Activated naive CD4-positive, alpha-beta T cell treated with anti-CD3 and anti-CD28 coated beads, Interleukin-2, amount 10 ng/mL, durations not matched to agents 7 days and 5 days (primary cell): ENCODE data around the gene BRIP1.
"Not testable (repeated sequence)": the region's sequence is repeated elsewhere in the genome, so short reads cannot be mapped to it uniquely, and the experiment has no call there.

ENCODE experiments used
- CTCF ChIA-PET: fragments of 350-600 bp; sonication (Branson Sonifier 250); formaldehyde crosslinking; loops from one replicate; lab custom pipeline; 2021; ENCODE audit warnings: antibody characterized with exemption; lab: Charles Lee
- DNase-seq: peaks from one replicate; pipeline ENCODE4 v3.0.0-alpha.2; 2020
- H3K27ac Mint-ChIP-seq: one replicate; pipeline ENCODE4 v1.8.0; 2021; ENCODE audit warnings: mild to moderate bottlenecking, moderate library complexity, mixed read lengths
- H3K27me3 Mint-ChIP-seq: one replicate; pipeline ENCODE4 v1.8.0; 2021; ENCODE audit warnings: mild to moderate bottlenecking, mixed read lengths
- H3K36me3 Mint-ChIP-seq: one replicate; pipeline ENCODE4 v1.8.0; 2021; ENCODE audit warnings: mixed read lengths
- H3K4me1 Mint-ChIP-seq: one replicate; pipeline ENCODE4 v1.8.0; 2021; ENCODE audit warnings: mixed read lengths
- H3K4me3 Mint-ChIP-seq: one replicate; pipeline ENCODE4 v1.8.0; 2021; ENCODE audit warnings: mild to moderate bottlenecking, moderate library complexity, mixed read lengths
- H3K9me3 Mint-ChIP-seq: one replicate; pipeline ENCODE4 v1.8.0; 2021; ENCODE audit warnings: mixed read lengths

Gene BRIP1

DNA sequence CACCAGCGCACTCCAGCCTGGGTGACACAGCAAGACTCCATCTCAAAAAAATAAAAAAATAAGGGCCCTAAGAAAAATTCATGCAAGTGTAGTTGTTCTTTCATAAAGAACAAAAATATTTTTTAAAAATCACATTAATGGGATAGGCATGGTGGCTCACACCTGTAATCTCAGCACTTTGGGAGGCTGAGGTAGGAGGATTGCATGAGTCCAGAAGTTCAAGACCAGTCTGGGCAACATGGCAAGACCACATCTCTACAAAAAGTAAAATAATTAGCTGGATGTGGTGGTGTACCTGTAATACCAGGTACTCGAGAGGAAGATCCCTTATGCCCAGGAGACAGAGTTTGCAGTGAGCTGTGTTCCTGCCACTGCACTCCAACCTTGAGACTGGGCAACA, 15.2 kb upstream of the BRIP1 start:
- Mint-ChIP-seq H3K4me1 (no peaks in the 10 kb centered on the region), H3K9me3 (no peaks in the 10 kb centered on the region), H3K27me3 (no peaks in the 10 kb centered on the region), H3K4me3 (no peak overlapping the region), H3K27ac (no peak overlapping the region), H3K36me3 (peaks cover 17% of the 10 kb centered on the region)
- CTCF ChIA-PET, result no interaction called here
- DNase-seq, result no peak

DNA sequence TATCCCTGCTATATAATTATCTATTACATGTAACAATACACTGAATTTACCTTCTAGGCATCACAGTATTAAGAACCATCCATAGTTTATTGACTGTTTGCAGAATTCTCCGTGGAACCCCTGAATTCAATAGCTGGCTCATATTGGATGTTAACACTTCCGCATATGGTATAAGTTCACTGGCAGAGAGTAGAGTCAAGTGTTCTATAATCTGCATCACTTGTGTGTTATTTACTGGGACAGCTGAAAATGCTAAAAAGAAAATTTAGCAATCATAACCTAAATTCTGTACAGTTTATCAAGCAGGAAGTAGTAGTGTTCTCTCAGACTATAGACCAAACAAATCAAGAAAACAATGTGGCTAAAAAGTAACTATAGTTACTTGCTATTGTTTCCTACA, 14.5 kb upstream of the BRIP1 start:
- Mint-ChIP-seq H3K27ac (no peak overlapping the region), H3K27me3 (no peaks in the 10 kb centered on the region), H3K9me3 (no peaks in the 10 kb centered on the region), H3K36me3 (peaks cover 17% of the 10 kb centered on the region), H3K4me3 (no peak overlapping the region), H3K4me1 (no peaks in the 10 kb centered on the region)
- no peak for DNase-seq
- CTCF ChIA-PET, result no interaction called here

DNA sequence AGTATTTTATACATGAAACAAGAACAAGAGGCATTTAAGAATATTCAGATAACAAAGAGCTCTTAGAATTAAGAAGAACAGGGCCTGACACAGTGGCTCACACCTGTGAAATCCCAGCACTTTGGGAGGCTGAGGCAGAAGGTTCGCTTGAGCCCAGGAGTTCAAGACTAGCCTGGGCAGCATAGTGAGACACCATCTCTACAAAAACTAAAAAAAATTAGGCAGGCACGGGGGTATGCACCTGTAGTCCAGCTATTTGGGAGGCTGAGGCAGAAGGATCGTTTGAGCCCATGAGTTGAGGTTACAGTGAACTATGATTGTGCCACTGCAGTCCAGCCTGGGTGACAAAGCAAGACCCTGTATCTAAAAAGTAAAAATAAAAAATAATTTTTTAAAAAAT, 12.5 kb upstream of the BRIP1 start:
- CTCF ChIA-PET, result no interaction called here
- H3K4me3 Mint-ChIP-seq, result no peak overlapping the region
- no peak for DNase-seq
- H3K9me3 Mint-ChIP-seq, result no peaks in the 10 kb centered on the region
- H3K36me3 Mint-ChIP-seq, result peaks cover 18% of the 10 kb centered on the region
- no peak overlapping the region for H3K27ac Mint-ChIP-seq
- no peaks in the 10 kb centered on the region for H3K27me3 Mint-ChIP-seq
- H3K4me1 Mint-ChIP-seq, result no peaks in the 10 kb centered on the region

DNA sequence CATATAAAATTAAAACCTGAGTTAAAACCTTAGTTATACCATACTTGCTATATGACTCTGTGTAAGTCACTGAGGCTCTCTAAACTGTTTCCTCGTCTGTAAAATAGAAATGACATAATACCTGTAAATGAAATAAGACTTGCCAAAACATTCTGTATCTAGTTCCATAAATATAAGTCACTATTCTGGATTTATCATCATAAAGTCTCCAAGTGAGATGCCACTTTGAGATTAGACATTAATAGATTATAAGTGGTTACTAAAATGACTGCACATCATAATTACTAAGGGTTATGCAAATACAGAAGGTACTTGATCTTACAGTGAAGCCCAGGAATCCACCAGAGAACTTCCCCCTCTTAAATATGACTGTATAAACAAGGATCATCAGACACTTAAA, 12.0 kb upstream of the BRIP1 start:
- Mint-ChIP-seq H3K36me3 (peaks cover 22% of the 10 kb centered on the region), H3K27me3 (no peaks in the 10 kb centered on the region), H3K9me3 (no peaks in the 10 kb centered on the region), H3K27ac (no peak overlapping the region), H3K4me1 (no peaks in the 10 kb centered on the region), H3K4me3 (no peak overlapping the region)
- no peak for DNase-seq
- CTCF ChIA-PET, result no interaction called here

DNA sequence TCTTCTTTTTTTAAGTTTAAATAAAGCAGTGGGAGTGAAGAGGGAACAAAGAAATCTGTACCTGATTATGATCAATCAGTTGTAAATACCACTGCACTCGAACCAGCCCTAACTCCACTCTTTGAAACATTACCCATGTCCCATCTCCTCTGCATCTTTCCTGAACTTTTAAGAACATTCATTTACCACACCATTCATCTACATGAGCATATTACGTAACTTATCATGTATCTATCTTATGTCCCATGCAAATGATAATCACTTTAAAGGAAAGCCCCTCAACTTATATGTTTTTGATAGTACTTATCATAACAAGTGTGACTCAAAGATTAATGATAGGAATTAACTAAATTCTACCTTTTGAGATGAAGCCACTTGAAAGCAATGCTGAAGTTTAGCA, 10.7 kb upstream of the BRIP1 start:
- H3K27me3 Mint-ChIP-seq, result no peaks in the 10 kb centered on the region
- no peak for DNase-seq
- CTCF ChIA-PET, result no interaction called here
- H3K4me1 Mint-ChIP-seq, result no peaks in the 10 kb centered on the region
- H3K4me3 Mint-ChIP-seq, result no peak overlapping the region
- no peak overlapping the region for H3K27ac Mint-ChIP-seq
- peaks cover 27% of the 10 kb centered on the region for H3K36me3 Mint-ChIP-seq
- no peaks in the 10 kb centered on the region for H3K9me3 Mint-ChIP-seq

DNA sequence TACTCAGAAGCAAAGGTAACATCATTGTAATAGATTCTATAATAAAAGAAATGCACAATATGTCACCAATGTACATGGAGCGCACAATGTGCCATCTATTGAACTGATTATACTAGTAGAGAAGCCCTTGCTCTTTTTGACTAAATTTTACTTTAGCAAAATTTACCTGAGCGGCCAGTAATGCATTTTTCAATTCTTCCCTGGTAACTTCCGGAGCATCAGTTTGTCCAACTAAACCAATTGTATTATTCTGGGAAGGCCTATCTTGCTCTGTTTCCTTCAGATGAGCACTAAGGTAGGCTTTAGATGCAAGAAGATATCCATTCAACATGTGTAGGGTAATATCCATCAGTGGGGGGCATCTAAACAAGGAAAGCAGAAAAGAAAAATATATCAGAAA, 8.8 kb upstream of the BRIP1 start:
- DNase-seq, result no peak
- Mint-ChIP-seq H3K36me3 (peaks cover 24% of the 10 kb centered on the region), H3K27ac (no peak overlapping the region), H3K9me3 (no peaks in the 10 kb centered on the region), H3K27me3 (no peaks in the 10 kb centered on the region), H3K4me1 (no peaks in the 10 kb centered on the region), H3K4me3 (no peak overlapping the region)
- CTCF ChIA-PET, result no interaction called here

DNA sequence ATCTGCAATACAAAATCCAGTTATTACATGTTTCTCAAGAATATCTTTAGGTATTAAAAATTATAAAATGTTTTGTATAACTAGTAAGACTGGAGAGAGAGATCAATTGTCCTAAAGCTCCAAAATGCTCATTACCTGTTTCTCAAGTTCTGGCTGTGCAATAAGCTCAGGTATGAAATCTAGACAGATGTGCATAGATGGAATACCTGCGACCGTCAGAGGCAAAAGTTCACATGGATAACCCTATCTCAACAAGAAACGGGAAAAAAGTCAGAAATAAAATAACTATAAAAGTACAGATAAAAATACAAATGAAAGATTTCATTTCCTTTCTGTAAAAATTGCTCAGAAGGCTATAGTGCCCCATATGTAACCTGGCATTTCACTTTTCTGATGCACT, 5.8 kb upstream of the BRIP1 start:
- no peak overlapping the region for H3K27ac Mint-ChIP-seq
- peaks cover 21% of the 10 kb centered on the region for H3K36me3 Mint-ChIP-seq
- no peak for DNase-seq
- no peaks in the 10 kb centered on the region for H3K27me3 Mint-ChIP-seq
- H3K9me3 Mint-ChIP-seq, result no peaks in the 10 kb centered on the region
- peaks cover 3% of the 10 kb centered on the region for H3K4me1 Mint-ChIP-seq
- H3K4me3 Mint-ChIP-seq, result no peak overlapping the region
- CTCF ChIA-PET, result interaction anchor here (1.1 kb wide), 1 partner anchor 240 kb away, joined by 3 read pairs; no protein-coding TSS in a partner anchor

DNA sequence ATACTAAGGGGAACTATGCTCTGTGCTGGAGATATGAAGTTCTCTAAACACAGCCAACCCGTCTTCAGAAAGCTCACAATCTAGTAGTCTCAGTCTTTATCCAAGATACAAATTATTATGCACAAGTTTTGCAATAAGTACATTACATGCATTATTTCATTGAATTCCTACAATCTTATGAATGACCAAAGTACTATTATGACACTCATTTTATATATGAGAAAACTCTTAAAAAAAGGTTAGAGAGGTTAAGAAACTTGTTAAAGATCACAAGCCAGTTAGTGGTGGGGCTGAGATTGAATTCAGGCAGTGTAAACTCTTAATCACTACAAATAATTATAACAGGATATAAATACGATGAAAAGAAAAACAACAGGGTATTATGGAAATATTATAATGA, 4.7 kb upstream of the BRIP1 start:
- no peak overlapping the region for H3K27ac Mint-ChIP-seq
- no peak overlapping the region for H3K4me3 Mint-ChIP-seq
- no peaks in the 10 kb centered on the region for H3K27me3 Mint-ChIP-seq
- H3K4me1 Mint-ChIP-seq, result peaks cover 10% of the 10 kb centered on the region
- peaks cover 21% of the 10 kb centered on the region for H3K36me3 Mint-ChIP-seq
- H3K9me3 Mint-ChIP-seq, result no peaks in the 10 kb centered on the region
- CTCF ChIA-PET, result interaction anchor here (1.1 kb wide), 1 partner anchor 241 kb away, joined by 3 read pairs; no protein-coding TSS in a partner anchor
- DNase-seq, result no peak

DNA sequence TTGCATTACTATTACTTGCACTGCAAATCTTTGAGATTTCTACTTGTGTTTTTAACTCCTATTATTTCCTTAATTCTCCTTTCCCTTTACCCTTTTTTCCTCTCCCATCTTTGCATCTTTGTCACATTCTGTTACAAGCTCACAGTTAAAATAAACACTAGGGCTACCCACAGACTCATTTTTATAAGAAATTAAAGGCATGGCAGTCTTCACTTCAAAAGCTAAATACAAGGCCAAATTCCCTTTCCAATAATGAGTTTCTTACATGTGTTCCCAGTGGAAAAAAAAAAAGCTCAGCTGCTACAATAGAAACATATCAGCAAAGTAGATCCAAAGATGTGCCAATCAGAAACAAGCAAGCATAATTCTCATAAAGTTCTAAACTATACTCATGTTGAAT, 3.7 kb upstream of the BRIP1 start:
- no peak overlapping the region for H3K4me3 Mint-ChIP-seq
- peaks cover 19% of the 10 kb centered on the region for H3K36me3 Mint-ChIP-seq
- CTCF ChIA-PET, result interaction anchor here (1.0 kb wide), 1 partner anchor 242 kb away, joined by 3 read pairs; no protein-coding TSS in a partner anchor

DNA sequence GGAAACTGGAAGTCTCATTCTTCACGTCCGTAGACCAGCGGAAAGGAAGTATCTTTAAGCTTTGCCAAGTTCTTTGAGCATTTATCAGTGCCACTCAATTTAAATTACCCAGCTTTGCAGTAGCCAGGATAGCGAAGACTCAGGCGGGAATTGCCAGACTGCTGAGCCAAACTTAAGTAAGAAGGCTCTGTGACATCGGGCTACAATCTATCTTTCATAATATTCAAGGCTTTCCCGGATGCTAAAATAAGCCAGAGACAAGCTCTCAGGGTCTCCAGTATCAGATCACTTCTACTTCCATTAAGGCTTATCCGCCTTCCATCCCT, 436 bp upstream of the BRIP1 start:
- CTCF ChIA-PET, result interaction anchor here (0.8 kb wide), 1 partner anchor 246 kb away, joined by 3 read pairs; no protein-coding TSS in a partner anchor
- H3K36me3 Mint-ChIP-seq, result peaks cover 18% of the 10 kb centered on the region
- peak overlapping the region; percentile 94 for H3K27ac Mint-ChIP-seq

More for the DNA sequence above, 3.7 kb upstream of the BRIP1 start:
- Mint-ChIP-seq H3K9me3 (no peaks in the 10 kb centered on the region), H3K27ac (no peak overlapping the region), H3K27me3 (no peaks in the 10 kb centered on the region), H3K4me1 (peaks cover 20% of the 10 kb centered on the region)
- no peak for DNase-seq

DNA sequence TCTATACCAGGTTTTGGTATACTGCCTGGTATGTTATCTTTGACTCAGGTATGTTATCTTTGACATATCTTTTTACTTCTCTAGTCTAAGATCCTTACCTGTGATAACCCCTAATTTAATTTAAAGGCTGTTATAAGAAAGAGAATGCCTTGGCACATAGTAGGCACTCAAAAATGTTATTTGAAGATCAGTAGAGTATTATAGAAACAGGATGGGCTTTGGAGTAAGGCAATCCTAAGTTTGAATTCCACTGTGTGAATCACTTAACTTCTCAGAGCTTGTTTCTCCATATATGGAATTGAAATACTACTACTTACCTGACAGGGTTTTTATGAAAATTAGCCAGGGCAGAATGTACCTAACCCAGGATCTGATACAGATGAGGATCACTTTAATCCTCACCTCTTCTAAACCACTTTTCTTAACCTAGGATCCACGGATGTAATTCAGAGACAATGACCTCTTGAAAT, 1.2 kb downstream of the BRIP1 start:
- Mint-ChIP-seq H3K4me1 (peaks cover 42% of the 10 kb centered on the region), H3K4me3 (peak overlapping the region; percentile 87), H3K9me3 (no peaks in the 10 kb centered on the region), H3K27ac (peak overlapping the region; percentile 94), H3K36me3 (peaks cover 16% of the 10 kb centered on the region), H3K27me3 (no peaks in the 10 kb centered on the region)
- CTCF ChIA-PET, result interaction anchor here (1.2 to 2.2 kb wide), 2 partner anchors 204 to 247 kb away, joined by 5 to 9 read pairs; no protein-coding TSS in a partner anchor
- no peak for DNase-seq

More for the DNA sequence above, 436 bp upstream of the BRIP1 start:
- H3K27me3 Mint-ChIP-seq, result no peaks in the 10 kb centered on the region
- H3K4me1 Mint-ChIP-seq, result peaks cover 42% of the 10 kb centered on the region
- no peaks in the 10 kb centered on the region for H3K9me3 Mint-ChIP-seq
- no peak for DNase-seq
- peak overlapping the region; percentile 87 for H3K4me3 Mint-ChIP-seq

DNA sequence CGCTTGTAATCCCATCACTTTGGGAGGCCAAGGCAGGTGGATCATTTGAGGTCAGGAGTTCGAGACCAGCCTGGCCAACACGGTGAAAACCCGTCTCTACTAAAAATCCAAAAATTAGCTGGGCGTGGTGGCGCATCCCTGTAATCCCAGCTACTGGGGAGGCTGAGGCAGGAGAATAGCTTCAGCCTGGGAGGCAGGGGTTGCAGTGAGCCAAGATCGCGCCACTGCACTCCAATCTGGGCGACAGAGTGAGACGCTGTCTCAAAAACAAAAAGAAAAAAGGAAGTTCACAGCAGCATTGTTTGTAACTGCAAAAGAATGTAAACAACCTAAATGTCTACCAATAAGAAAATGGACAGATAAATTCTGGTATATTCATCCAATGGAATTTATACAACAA, 2.9 kb downstream of the BRIP1 start:
- CTCF ChIA-PET, result interaction anchor here (2.2 kb wide), 1 partner anchor 249 kb away, joined by 9 read pairs; no protein-coding TSS in a partner anchor
- not testable (repeated sequence) for H3K4me3 Mint-ChIP-seq

DNA sequence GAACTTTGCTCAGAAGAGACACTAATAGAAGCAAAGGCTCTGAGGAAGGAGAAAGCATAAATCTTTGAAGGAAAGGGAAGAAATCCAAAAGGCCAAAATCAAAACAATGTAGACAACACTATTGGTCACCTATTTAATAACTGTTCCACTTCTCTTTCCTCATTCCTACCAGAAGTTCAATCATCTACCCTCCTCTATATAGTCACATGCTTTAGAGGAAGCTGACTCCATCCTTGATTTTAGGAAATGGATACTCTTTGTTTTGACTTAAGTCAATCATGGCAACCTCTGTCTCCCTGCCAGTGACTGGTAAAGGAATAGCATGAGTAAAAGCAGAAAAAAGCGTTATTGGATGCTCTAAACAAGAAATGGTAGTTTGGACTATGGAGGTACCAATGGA, 7.3 kb downstream of the BRIP1 start:
- CTCF ChIA-PET, result no interaction called here
- Mint-ChIP-seq H3K4me1 (peaks cover 18% of the 10 kb centered on the region), H3K27me3 (no peaks in the 10 kb centered on the region), H3K36me3 (peaks cover 43% of the 10 kb centered on the region), H3K9me3 (no peaks in the 10 kb centered on the region), H3K27ac (no peak overlapping the region), H3K4me3 (no peak overlapping the region)
- no peak for DNase-seq

More for the DNA sequence above, 2.9 kb downstream of the BRIP1 start:
- peaks cover 42% of the 10 kb centered on the region for H3K4me1 Mint-ChIP-seq
- H3K9me3 Mint-ChIP-seq, H3K27ac Mint-ChIP-seq, H3K27me3 Mint-ChIP-seq, DNase-seq: not testable (repeated sequence)
- peaks cover 22% of the 10 kb centered on the region for H3K36me3 Mint-ChIP-seq

DNA sequence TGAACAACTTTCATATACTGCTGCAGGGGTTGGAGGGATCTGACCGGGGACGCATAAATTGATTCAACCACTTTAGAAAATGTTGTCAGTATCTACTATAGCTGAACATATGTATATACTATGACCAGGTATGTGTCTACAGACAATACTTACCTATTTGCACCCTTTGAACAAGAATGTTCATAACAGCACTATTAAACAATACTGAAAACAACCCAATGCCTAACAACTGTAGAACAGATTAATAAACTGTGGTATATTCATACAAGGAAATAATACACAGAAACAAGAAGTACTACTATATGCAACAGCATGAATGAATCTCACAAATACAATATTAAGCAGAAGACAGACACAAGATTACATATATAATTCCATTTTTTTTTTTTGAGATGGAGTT, 10.5 kb downstream of the BRIP1 start:
- no peaks in the 10 kb centered on the region for H3K27me3 Mint-ChIP-seq
- DNase-seq, result no peak
- no peak overlapping the region for H3K4me3 Mint-ChIP-seq
- H3K9me3 Mint-ChIP-seq, result no peaks in the 10 kb centered on the region
- H3K36me3 Mint-ChIP-seq, result peaks cover 42% of the 10 kb centered on the region
- peaks cover 7% of the 10 kb centered on the region for H3K4me1 Mint-ChIP-seq
- H3K27ac Mint-ChIP-seq, result no peak overlapping the region
- CTCF ChIA-PET, result no interaction called here

DNA sequence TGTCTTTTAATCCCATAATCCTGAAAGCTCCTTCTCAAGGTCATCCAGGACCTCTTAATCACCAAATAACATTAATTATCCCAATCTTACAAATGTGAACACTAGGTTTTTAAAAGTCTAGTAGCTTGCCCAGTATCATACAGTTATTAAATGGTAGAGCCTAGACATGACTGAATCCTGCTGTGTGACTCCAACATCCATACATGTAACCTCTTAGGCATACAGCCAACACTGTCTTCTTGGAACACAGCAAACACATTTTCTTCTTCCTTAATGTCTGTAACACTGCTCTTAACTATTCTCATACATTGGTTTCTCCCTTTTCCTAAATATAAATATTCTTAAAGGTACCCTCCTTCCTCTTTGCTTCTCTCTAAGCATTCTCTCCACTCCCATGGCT, 13.7 kb downstream of the BRIP1 start:
- DNase-seq, result no peak
- Mint-ChIP-seq H3K36me3 (peaks cover 40% of the 10 kb centered on the region), H3K27ac (no peak overlapping the region), H3K4me3 (no peak overlapping the region), H3K4me1 (peaks cover 3% of the 10 kb centered on the region), H3K9me3 (no peaks in the 10 kb centered on the region), H3K27me3 (no peaks in the 10 kb centered on the region)
- CTCF ChIA-PET, result no interaction called here
